SK-N-SH (cell line): Measurements from ENCODE around the gene SHISA4. TPM values are rescaled to one million over a fixed set of nuclear protein-coding genes. Genes with fewer than 3 reads are reported as not detected.
A peak's percentile ranks its signal among the peaks of the same experiment; 100 is the strongest.

Experiments
- CTCF ChIA-PET: fragments of 300-600, 350-600 bp; formaldehyde crosslinking; extraction: SDS; loops from one replicate; lab custom pipeline; 2021; lab: Yijun Ruan, JAX
- POLR2A ChIA-PET: fragments of 350-600 bp; sonication (Branson Sonifier 250); formaldehyde crosslinking; extraction: SDS; loops from one replicate; lab custom pipeline; 2020; ENCODE audit warnings: antibody characterized with exemption, inconsistent platforms; lab: Yijun Ruan, JAX
- DNase-seq: peaks from one replicate; pipeline ENCODE4 v3.0.0; 2012
- H2AFZ ChIP-seq: fragments of 200-600 bp; sonication (generic); 2 replicates; pipeline ENCODE4 v1.8.1; 2016; ENCODE audit warnings: antibody characterized with exemption, mild to moderate bottlenecking, low read depth
- H3F3A ChIP-seq: fragments of 200-600 bp; sonication (generic); replicated peaks from 2 replicates; pipeline ENCODE3; 2016; ENCODE audit warnings: antibody characterized with exemption, mild to moderate bottlenecking; ENCODE audit not compliant: insufficient read depth
- H3K27ac ChIP-seq, 2 experiments: fragments of 200-500 bp in 1 of 2; fragments of 200-600 bp in 1 of 2; sonication (Bioruptor generic) in 1 of 2; sonication (generic), shearing (Covaris generic) in 1 of 2; 2 replicates each; pipeline versions ENCODE4 v1.5.1 to v1.6.1; 2014 to 2016; ENCODE audit warnings: low read depth in 2 of 2, inconsistent platforms in 1 of 2, low read length in 1 of 2, mild to moderate bottlenecking in 1 of 2, mixed read lengths in 1 of 2
- H3K27me3 ChIP-seq: fragments of 200-600 bp; sonication (generic), shearing (Covaris generic); 2 replicates; pipeline ENCODE4 v1.6.1; 2016; ENCODE audit warnings: mixed run types; ENCODE audit not compliant: insufficient read depth
- H3K36me3 ChIP-seq, 2 experiments: fragments of 200-500 bp in 1 of 2; fragments of 200-600 bp in 1 of 2; sonication (Bioruptor generic) in 1 of 2; sonication (generic) in 1 of 2; replicated peaks in 1 of 2; 2 replicates each; pipeline versions ENCODE3 to v1.5.1; 2014 to 2016; ENCODE audit warnings: low read length in 1 of 2, mild to moderate bottlenecking in 1 of 2; ENCODE audit not compliant: insufficient read depth in 2 of 2, control insufficient read depth in 1 of 2
- H3K4me1 ChIP-seq, 2 experiments: fragments of 200-500 bp in 1 of 2; fragments of 200-600 bp in 1 of 2; sonication (Bioruptor generic) in 1 of 2; sonication (generic), shearing (Covaris generic) in 1 of 2; 2 replicates each; pipeline versions ENCODE4 v1.5.1 to v1.6.1; 2014 to 2016; ENCODE audit warnings: low read depth in 1 of 2, low read length in 1 of 2, mixed run types in 1 of 2; ENCODE audit not compliant: insufficient read depth in 2 of 2, control insufficient read depth in 1 of 2
- H3K4me2 ChIP-seq: fragments of 200-600 bp; sonication (generic), shearing (Covaris generic); 2 replicates; pipeline ENCODE4 v1.6.1; 2017; ENCODE audit warnings: mixed run types
- H3K4me3 ChIP-seq, 2 experiments: fragments of 200-500 bp in 1 of 2; fragments of 200-600 bp in 1 of 2; sonication (Bioruptor generic) in 1 of 2; sonication (generic), shearing (Covaris generic) in 1 of 2; 2 replicates each; pipeline versions ENCODE4 v1.5.1 to v1.8.1; 2014 to 2016; ENCODE audit warnings: low read depth in 2 of 2, inconsistent platforms in 1 of 2, low read length in 1 of 2, mild to moderate bottlenecking in 1 of 2, mixed read lengths in 1 of 2, moderate library complexity in 1 of 2
- H3K79me2 ChIP-seq: fragments of 200-600 bp; sonication (generic); 2 replicates; pipeline ENCODE4 v1.8.1; 2017; ENCODE audit warnings: mild to moderate bottlenecking; ENCODE audit not compliant: insufficient read depth
- H3K9ac ChIP-seq: fragments of 200-600 bp; sonication (generic); 2 replicates; pipeline ENCODE4 v1.6.1; 2017; ENCODE audit warnings: mixed run types
- H3K9me2 ChIP-seq: fragments of 200-600 bp; sonication (generic); 2 replicates; pipeline ENCODE4 v1.6.1; 2017; ENCODE audit warnings: mixed run types
- H3K9me3 ChIP-seq: fragments of 200-600 bp; sonication (generic); 2 replicates; pipeline ENCODE4 v1.6.1; 2017; ENCODE audit warnings: mixed run types, mild to moderate bottlenecking, moderate library complexity
- H4K20me1 ChIP-seq: fragments of 200-600 bp; sonication (generic); 2 replicates; pipeline ENCODE4 v1.6.1; 2017; ENCODE audit warnings: mild to moderate bottlenecking, mixed run types; ENCODE audit not compliant: insufficient read depth
- CHD2 ChIP-seq: fragments of 150-350 bp; IDR thresholded peaks from 2 replicates; pipeline ENCODE4 v1.6.1; 2018; ENCODE audit warnings: low read length; ENCODE audit not compliant: partially characterized antibody
- ELF1 ChIP-seq: IDR thresholded peaks from 2 replicates; pipeline ENCODE4 v1.4.0; 2012
- EZH2phosphoT487 ChIP-seq: fragments of 200-600 bp; sonication (generic); IDR thresholded peaks from 2 replicates; pipeline ENCODE4 v1.6.1; 2017; ENCODE audit warnings: low read depth, mixed run types, mild to moderate bottlenecking, antibody characterized with exemption, moderate library complexity, borderline replicate concordance
- FOXJ3 ChIP-seq: sonication (generic); formaldehyde crosslinking; IDR thresholded peaks from 2 replicates; pipeline ENCODE4 v1.5.1; 2020; ENCODE audit warnings: mild to moderate bottlenecking, missing genetic modification reagents
- GABPA ChIP-seq: IDR thresholded peaks from 2 replicates; pipeline ENCODE4 v1.4.0; 2012; ENCODE audit warnings: low read depth, mild to moderate bottlenecking
- GATA2 ChIP-seq: sonication (generic); formaldehyde crosslinking; IDR thresholded peaks from 2 replicates; pipeline ENCODE4 v1.5.0; 2020; ENCODE audit warnings: mild to moderate bottlenecking, missing genetic modification reagents
- MEF2A ChIP-seq: IDR thresholded peaks from 2 replicates; pipeline ENCODE4 v1.4.0; 2012; ENCODE audit warnings: low read depth, borderline replicate concordance
- MXI1 ChIP-seq: IDR thresholded peaks from 2 replicates; pipeline ENCODE4 v1.6.1; 2012; ENCODE audit warnings: mild to moderate bottlenecking, low read depth, low read length, improper control_type of control experiment
- NRF1 ChIP-seq: IDR thresholded peaks from 2 replicates; pipeline ENCODE4 v1.6.1; 2012; ENCODE audit warnings: low read depth, mild to moderate bottlenecking, low read length
- POLR2AphosphoS5 ChIP-seq: IDR thresholded peaks from 2 replicates; pipeline ENCODE4 v1.6.1; 2012; ENCODE audit warnings: low read depth, low read length
- RCOR1 ChIP-seq: fragments of 150-350 bp; IDR thresholded peaks from 2 replicates; pipeline ENCODE4 v1.6.1; 2017; ENCODE audit warnings: antibody characterized with exemption, low read length
- RXRA ChIP-seq: IDR thresholded peaks from 2 replicates; pipeline ENCODE4 v1.4.0; 2012; ENCODE audit warnings: low read depth, mild to moderate bottlenecking, borderline replicate concordance
- SMC3 ChIP-seq: IDR thresholded peaks from 2 replicates; pipeline ENCODE4 v1.6.1; 2012; ENCODE audit warnings: low read depth, low read length, improper control_type of control experiment
- TAF1 ChIP-seq: IDR thresholded peaks from 2 replicates; pipeline ENCODE4 v1.6.1; 2012; ENCODE audit warnings: low read depth, mild to moderate bottlenecking, low read length, moderate library complexity, borderline replicate concordance
- TCF12 ChIP-seq: IDR thresholded peaks from 2 replicates; pipeline ENCODE4 v1.4.0; 2012
- USF2 ChIP-seq: fragments of 150-350 bp; IDR thresholded peaks from 2 replicates; pipeline ENCODE4 v1.6.1; 2017; ENCODE audit warnings: antibody characterized with exemption, low read length, low read depth, borderline replicate concordance
- WGBS: methylation state at CpG from one replicate; pipeline ENCODE4 v1.1.6; 2017; ENCODE audit warnings: low lambda C conversion rate; 5-methylcytosine and 5-hydroxymethylcytosine counted together
- polyA plus RNA-seq, 3 experiments: library from polyadenylated mRNA; depleted of rRNA; stranded (reverse); fragments of >200 nt; gene quantifications; 2 replicates each; pipeline ENCODE4 v1.2.3, GENCODE V29; 2012
- TF ChIP-seq, protein P1 (sequence below): IDR thresholded peaks from 2 replicates; pipeline ENCODE4 v1.4.0; 2012; ENCODE audit warnings: low read depth, borderline replicate concordance
- TF ChIP-seq, protein P2 (sequence below): IDR thresholded peaks from 2 replicates; pipeline ENCODE4 v1.4.0; 2012; ENCODE audit warnings: low read depth, borderline replicate concordance
- TF ChIP-seq, protein P3 (sequence below): fragments of 200-600 bp; sonication (generic); IDR thresholded peaks from 2 replicates; pipeline ENCODE4 v1.6.1; 2017; ENCODE audit warnings: antibody characterized with exemption, mild to moderate bottlenecking, moderate library complexity
- TF ChIP-seq, protein P4 (sequence below): IDR thresholded peaks from 2 replicates; pipeline ENCODE4; 2012

The SHISA4 gene
- polyA plus RNA-seq, 1 of the 3 experiments (the other 2 are of a cell fraction), result 42.1 TPM

DNA sequence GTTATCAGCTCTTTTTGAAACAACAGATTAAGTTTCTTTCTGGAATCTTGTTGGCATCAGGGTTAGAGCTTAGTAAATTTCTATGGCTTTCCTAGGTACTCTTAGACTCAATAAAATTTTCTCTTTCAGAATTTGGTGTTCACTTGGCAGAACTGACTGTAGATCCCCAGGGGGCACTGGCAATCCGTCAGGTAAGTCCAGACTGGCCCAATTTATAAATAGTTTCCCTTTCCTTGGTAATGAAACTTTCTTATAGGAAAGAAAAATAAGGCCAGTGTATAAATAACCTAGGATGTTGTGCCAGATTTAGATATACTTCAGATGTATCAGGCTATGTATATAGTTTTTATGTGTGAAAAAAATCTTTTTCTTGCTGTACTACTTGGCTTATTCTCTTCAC lies 41.5 kb upstream of the SHISA4 start:
- Histone ChIP-seq H2AFZ (no peak overlapping the region), H3K4me2 (0 out of 2 replicates have a peak overlapping the region, but pooled peaks have one; percentile 2), H3K27me3 (no peaks in the 10 kb centered on the region), H3K9me3 (no peaks in the 10 kb centered on the region), H4K20me1 (peaks cover 9% of the 10 kb centered on the region), H3K27ac (peak overlapping the region in 1 of 2 experiments; percentile 17; a peak in 2 of 4 replicates), H3K36me3 (peaks cover 32 to 47% of the 10 kb centered on the region in 2 experiments), H3K9me2 (no peaks in the 10 kb centered on the region), H3K4me1 (peaks cover 5 to 34% of the 10 kb centered on the region in 2 experiments), H3F3A (peaks cover 71% of the 10 kb centered on the region), H3K9ac (no peak overlapping the region), H3K4me3 (0 out of 4 replicates have a peak overlapping the region, but pooled peaks of 1 of the 2 experiments have one; percentile 2), H3K79me2 (peaks cover 85% of the 10 kb centered on the region)
- no peak for TF ChIP-seq CHD2
- TF ChIP-seq, protein P1, sequence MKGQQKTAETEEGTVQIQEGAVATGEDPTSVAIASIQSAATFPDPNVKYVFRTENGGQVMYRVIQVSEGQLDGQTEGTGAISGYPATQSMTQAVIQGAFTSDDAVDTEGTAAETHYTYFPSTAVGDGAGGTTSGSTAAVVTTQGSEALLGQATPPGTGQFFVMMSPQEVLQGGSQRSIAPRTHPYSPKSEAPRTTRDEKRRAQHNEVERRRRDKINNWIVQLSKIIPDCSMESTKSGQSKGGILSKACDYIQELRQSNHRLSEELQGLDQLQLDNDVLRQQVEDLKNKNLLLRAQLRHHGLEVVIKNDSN, result no peak
- TF ChIP-seq MXI1, result no peak
- TF ChIP-seq GABPA, result no peak
- TF ChIP-seq FOXJ3 (CRISPR knock-in tag), result no peak
- TF ChIP-seq ELF1, result no peak
- no peak for TF ChIP-seq GATA2 (CRISPR knock-in tag)
- TF ChIP-seq, protein P2, sequence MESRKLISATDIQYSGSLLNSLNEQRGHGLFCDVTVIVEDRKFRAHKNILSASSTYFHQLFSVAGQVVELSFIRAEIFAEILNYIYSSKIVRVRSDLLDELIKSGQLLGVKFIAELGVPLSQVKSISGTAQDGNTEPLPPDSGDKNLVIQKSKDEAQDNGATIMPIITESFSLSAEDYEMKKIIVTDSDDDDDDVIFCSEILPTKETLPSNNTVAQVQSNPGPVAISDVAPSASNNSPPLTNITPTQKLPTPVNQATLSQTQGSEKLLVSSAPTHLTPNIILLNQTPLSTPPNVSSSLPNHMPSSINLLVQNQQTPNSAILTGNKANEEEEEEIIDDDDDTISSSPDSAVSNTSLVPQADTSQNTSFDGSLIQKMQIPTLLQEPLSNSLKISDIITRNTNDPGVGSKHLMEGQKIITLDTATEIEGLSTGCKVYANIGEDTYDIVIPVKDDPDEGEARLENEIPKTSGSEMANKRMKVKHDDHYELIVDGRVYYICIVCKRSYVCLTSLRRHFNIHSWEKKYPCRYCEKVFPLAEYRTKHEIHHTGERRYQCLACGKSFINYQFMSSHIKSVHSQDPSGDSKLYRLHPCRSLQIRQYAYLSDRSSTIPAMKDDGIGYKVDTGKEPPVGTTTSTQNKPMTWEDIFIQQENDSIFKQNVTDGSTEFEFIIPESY, result no peak
- TF ChIP-seq TAF1, result no peak
- TF ChIP-seq MEF2A, result no peak
- no peak for TF ChIP-seq EZH2phosphoT487
- TF ChIP-seq TCF12, result no peak
- TF ChIP-seq USF2, result no peak
- TF ChIP-seq, protein P3, sequence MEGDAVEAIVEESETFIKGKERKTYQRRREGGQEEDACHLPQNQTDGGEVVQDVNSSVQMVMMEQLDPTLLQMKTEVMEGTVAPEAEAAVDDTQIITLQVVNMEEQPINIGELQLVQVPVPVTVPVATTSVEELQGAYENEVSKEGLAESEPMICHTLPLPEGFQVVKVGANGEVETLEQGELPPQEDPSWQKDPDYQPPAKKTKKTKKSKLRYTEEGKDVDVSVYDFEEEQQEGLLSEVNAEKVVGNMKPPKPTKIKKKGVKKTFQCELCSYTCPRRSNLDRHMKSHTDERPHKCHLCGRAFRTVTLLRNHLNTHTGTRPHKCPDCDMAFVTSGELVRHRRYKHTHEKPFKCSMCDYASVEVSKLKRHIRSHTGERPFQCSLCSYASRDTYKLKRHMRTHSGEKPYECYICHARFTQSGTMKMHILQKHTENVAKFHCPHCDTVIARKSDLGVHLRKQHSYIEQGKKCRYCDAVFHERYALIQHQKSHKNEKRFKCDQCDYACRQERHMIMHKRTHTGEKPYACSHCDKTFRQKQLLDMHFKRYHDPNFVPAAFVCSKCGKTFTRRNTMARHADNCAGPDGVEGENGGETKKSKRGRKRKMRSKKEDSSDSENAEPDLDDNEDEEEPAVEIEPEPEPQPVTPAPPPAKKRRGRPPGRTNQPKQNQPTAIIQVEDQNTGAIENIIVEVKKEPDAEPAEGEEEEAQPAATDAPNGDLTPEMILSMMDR, result no peak
- TF ChIP-seq SMC3, result no peak
- TF ChIP-seq RCOR1, result no peak
- TF ChIP-seq NRF1, result no peak
- TF ChIP-seq, protein P4, sequence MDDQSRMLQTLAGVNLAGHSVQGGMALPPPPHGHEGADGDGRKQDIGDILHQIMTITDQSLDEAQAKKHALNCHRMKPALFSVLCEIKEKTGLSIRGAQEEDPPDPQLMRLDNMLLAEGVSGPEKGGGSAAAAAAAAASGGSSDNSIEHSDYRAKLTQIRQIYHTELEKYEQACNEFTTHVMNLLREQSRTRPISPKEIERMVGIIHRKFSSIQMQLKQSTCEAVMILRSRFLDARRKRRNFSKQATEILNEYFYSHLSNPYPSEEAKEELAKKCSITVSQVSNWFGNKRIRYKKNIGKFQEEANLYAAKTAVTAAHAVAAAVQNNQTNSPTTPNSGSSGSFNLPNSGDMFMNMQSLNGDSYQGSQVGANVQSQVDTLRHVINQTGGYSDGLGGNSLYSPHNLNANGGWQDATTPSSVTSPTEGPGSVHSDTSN, result no peak
- no peak for TF ChIP-seq RXRA
- no peak for TF ChIP-seq POLR2AphosphoS5
- ChIA-PET CTCF (interaction anchor here (1.1 to 3.1 kb wide), 5 partner anchors 13 to 317 kb away, joined by 3 to 12 read pairs (median 3); no protein-coding TSS in a partner anchor), POLR2A (no interaction called here)
- no peak for DNase-seq
- WGBS, result 88% methylated on average over 1 of the region's 1 CpG
